Endothelial cell of hepatic sinusoid (primary cell): ENCODE results near the gene TMEM151A.
"Not testable (repeated sequence)": the region's sequence is repeated elsewhere in the genome, so short reads cannot be mapped to it uniquely, and the experiment has no call there.

Source experiments
- in situ Hi-C: cut with HindIII; loops from 2 replicates; pipeline ENCODE4 v1.10.0; 2017; ENCODE audit warnings: low sequenced_read_pairs

Gene TMEM151A

DNA sequence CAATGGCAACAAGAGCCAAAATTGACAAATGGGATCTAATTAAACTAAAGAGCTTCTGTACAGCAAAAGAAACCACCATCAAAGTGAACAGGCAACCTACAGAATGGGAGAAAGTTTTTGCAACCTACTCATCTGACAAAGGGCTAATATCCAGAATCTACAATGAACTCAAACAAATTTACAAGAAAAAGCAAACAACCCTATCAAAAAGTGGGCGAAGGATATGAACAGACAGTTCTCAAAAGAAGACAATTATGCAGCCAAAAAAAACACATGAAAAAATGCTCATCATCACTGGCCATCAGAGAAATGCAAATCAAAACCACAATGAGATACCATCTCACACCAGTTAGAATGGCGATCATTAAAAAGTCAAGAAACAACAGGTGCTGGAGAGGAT is 28.6 kb downstream of the TMEM151A start:
- in situ Hi-C loops: not testable (repeated sequence)

DNA sequence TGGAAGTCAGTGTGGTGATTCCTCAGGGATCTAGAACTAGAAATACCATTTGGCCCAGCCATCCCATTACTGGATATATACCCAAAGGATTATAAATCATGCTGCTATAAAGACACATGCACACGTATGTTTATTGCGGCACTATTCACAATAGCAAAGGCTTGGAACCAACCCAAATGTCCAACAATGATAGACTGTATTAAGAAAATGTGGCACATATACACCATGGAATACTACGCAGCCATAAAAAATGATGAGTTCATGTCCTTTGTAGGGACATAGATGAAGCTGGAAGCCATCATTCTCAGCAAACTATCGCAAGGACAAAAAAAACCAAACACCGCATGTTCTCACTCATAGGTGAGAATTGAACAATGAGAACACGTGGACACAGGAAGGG is 29.1 kb downstream of the TMEM151A start:
- in situ Hi-C loops: not testable (repeated sequence)

DNA sequence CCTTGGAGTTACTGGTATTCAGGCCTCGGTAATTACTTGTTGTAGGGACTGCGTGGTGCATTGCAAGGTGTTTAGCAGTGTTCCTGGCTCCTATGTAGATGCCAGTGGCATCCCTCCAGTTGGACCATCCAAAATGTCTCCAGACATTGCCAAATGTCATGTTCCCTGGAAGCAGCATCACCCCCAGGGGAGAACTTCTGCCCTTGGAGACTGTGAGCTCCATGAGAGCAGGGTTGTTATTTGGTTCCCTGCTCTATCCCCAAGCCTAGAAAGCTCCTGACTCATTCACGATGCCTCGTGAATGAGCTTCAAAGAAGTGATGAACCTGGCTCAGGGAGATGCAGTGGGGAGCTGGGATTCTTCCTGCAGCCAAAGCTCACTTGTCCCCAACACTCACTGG is 29.9 kb downstream of the TMEM151A start:
- in situ Hi-C loops: no loop called here

DNA sequence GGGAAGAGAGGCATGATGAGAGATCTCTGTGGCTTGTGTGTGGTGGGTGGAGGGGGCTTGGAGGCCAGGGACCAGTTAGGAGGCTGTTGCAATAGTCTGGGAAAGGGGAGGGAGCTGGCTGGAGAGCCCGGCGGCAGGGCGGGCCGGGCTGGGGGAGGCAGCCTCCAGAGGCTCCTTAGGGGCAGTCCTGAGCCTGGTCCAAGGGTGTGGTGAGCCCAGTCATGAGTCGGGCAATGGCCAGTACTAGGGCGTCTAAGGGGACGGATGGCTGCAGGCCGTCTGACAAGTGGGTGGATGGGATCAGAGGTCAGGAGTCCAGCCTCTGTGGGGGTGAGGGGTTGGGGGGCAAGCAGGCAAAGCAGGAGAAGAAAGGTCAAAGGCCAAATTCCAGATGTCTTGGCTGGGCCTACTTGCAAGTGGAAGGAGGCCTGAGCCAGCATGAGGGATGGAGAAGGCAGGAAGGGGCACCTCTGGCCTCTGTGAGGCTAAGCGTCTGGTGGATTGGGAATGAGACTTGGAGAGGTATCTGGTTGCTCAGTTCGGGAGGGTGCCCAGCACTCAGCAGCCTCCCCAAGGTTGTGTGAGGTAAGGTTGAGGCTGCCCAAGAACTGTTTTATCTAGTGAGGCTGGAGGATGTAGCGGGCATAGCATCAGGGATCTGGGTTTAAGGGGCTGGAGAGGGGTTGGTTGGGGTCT is 31.2 kb downstream of the TMEM151A start:
- in situ Hi-C loops: no loop called here

DNA sequence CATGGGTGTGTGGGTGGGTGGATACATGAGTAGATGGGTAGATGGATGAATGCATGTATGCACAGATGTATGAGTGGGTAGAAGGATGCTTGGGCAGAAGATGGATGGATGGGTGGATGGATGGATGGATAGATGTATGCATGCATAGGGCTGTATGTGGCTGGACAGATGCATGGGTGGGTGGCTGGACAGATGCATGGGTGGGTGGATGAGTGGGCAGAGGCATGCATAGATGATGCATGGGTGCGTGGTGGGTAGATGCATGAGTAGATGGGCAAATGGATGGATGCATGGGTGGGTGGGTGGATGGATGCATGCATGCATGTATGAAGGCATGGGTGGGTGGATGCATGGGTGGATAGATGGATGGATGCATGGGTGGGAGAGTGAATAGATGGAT is 32.0 kb downstream of the TMEM151A start:
- in situ Hi-C loops: no loop called here

DNA sequence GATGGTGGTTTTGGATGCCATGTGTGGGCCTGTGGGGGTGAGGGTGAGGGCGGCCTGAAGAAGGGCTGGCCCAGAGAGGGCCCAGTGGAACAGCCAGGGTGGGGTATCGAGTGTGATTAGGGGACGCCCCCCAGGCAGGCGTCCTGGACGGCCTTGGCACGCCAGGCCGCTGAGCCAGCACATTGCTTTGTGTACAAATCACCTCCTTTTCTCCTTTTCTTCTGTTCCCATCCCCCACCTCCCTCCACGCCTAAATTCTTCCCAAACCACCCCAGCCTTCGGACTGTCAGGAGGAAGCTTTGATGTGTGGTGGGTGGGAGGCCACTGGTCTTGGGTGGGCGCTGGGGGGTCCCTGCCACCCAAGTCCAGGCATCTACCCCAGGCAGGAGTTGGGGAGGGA is 33.0 kb downstream of the TMEM151A start:
- in situ Hi-C loops: no loop called here

DNA sequence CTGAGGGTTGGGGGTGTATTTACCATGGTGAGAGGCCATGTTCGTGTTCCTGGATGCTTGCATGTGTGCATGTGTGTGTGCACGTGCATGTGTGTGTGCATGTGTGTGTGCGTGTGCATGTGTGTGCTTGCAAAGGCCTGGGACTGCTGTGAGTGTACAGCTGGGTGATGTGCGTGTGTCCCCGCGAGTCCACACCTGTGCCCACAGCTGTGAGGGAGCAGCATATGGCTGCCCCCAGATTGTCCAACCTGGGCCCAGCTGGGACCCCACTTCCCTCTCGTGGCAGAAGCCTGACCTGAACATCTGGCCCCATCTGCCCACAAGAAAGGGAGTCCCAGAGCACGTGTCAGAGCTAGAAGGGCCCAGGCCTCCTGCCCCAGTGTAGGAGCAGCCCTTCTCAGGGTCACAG is 33.6 kb downstream of the TMEM151A start:
- in situ Hi-C loops: no loop called here

DNA sequence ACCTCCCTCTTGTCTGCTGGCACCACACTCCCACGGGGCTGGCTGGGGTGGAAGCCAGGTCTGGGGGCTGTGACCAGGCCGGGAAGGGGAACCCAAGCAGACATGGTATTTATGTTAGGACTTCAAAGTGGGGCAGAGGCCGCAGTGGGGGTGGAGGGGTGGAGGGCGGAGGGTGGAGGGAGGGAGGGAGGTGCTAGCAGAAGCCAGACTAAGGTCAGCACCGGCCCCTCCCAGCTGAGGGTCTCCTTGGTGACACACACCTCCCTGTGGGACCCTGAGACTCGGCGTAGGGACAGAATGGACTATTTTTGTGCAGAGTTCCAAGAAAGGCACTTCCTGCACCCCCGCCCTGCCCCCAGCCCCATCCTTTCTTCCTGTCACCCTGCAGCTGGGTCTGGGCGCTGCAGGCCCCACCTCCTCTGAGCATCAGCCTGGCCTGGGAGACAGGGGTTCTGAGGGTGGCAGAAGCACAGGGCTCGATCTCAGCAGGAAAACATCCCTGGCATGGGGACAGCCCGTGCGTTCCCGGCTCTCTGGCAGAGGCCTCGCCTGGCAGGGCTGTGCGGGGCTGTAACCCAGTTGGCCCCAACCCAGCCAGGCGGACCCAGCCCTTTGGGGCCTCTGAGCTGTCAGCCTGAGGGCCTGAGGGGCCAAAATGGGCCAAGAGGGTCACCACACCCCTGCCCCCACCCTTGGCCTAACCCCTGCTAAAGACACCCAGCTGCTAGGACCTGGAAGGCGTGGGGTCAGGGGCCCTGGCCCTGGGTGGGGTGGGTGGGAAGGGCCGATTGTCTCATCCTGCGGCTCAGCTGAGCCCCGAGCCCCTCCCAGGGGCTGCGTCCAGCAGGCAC is 34.8 kb downstream of the TMEM151A start:
- in situ Hi-C loops: no loop called here

DNA sequence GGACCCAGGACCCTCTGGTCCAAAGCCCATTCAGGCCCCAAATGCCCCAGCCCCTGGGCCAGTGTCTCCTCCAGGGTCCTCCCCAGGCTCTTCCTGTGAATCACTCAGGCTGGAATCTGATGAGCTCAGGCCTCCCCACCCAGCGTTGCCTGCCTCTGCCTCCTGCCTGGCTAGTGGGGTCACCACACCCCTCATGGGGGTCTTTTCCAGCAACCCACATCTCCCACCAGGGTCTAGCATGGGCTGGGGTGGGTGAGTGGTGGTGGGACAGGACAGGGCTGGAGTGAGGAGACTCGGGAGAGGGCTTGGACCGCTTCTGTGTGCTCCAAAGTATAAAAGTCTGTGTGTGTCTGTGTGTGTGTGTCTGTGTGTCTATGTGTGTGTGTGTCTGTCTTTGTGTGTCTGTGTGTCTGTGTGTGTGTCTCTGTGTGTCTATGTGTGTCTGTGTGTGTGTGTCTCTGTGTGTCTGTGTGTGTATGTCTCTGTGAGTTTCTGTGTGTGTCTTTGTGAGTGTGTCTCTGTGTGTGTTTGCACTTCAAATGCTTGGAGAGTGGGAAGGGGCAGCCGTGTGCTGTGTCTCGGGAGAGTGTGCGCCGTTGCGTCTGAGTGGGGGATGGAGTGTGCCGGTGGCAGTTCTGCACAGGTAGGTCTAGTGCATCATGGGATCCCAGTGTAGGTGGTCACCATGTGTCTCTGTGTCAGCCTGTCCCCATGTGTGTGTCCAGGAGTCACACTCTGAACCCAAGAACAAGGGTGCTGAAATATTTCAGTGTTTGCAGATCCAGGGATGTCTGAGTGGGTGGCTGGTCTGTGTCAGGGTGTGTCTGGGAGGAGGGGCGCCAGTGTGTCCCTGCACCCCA is 35.7 kb downstream of the TMEM151A start:
- in situ Hi-C loops: no loop called here

DNA sequence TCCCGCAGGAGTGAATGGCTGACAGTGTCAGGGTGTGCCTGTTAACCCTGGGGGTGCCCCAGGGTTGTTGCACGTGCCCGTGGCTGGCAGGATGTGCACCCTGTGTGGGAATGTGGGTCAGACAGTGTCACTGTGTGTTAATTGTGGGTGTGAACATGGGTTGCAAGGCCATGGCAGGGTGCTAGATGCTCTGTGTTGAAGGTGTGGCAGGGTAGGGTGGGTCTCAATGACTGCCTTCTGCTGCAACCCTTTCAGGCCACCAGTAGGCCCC is 36.3 kb downstream of the TMEM151A start:
- in situ Hi-C loops: no loop called here

DNA sequence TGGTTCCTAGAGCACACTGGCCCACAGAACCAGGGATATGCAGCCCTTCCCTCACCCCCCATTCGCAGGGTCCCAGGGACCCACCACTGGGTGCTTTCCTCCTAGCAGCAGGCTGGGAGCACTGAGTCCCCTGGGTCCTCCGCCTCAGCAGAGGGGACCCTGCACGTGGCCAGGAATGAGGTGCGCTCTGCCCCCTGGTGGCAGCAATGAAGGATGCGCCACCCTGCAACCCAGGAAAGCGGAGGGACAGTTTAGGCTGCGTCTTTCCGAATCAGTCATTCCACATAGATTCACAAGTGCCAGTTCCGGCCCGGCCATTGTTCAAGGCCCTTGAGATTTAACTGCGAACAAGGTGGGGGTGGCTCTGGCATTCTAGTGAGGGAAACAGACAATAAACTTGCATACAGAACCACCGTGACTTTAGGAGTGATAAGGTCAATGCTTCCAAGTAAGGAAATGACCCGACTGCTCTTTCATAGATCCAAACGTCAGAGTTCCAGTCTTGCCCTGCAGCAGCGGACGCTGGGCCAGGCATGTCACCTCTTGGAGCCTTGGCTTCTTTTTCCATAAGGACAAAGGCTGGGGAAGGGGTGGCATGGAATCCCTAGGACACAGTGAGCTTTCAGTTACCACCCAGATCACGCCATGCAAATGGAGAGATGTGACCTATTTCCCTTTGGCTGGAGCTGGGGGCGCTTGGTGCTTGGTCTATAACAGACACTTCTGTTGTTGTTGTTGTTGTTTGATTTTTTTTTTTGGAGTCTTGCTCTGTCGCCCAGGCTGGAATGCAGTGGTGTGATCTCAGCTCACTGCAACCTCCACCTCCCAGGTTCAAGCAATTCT is 36.8 kb downstream of the TMEM151A start:
- in situ Hi-C loops: no loop called here

DNA sequence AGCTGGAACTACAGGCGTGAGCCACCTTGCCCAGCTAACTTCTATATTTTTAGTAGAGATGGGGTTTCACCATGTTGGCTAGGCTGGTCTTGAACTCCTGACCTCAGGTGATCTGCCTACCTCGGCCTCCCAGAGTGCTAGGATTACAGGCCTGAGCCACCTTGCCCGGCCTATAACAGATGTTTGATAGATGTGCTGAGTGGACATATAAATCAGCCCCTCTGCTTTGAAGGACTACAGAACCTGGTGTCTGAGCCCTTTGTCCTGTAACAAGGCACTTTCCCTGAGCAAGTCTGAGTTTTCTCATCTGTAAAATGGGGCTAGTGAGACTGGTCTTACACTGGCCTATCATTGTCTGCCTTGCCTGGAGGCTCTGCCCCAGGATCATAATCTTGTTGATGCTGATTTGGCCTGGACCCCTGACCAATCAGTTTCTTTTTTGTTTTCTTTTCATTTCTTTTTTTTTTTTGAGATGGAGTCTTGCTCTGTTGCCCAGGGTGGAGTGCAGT is 37.5 kb downstream of the TMEM151A start:
- in situ Hi-C loops: no loop called here

DNA sequence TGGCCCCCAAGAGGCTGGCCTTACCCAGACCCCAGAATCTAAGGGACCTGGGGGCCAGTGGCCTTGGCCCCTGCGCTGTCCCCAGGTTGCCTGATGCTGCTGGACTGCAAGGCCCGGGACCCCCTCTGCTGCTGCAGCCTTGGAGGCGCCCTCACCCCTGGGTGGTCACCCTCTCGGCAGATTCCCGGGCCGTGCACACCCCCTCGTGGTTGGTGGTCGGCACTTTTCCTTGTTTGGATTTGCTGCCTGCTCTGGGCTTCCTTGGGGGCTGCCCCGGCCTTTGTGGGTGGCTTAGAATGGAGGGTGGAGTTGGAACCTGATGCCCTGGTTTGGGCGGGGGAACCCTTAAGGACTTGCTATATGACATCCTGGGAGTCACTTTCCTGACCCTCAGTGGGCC is 39.2 kb downstream of the TMEM151A start:
- in situ Hi-C loops: loop anchor here (5.0 kb wide), 2 partner anchors 49 to 101 kb away; no protein-coding TSS in a partner anchor

DNA sequence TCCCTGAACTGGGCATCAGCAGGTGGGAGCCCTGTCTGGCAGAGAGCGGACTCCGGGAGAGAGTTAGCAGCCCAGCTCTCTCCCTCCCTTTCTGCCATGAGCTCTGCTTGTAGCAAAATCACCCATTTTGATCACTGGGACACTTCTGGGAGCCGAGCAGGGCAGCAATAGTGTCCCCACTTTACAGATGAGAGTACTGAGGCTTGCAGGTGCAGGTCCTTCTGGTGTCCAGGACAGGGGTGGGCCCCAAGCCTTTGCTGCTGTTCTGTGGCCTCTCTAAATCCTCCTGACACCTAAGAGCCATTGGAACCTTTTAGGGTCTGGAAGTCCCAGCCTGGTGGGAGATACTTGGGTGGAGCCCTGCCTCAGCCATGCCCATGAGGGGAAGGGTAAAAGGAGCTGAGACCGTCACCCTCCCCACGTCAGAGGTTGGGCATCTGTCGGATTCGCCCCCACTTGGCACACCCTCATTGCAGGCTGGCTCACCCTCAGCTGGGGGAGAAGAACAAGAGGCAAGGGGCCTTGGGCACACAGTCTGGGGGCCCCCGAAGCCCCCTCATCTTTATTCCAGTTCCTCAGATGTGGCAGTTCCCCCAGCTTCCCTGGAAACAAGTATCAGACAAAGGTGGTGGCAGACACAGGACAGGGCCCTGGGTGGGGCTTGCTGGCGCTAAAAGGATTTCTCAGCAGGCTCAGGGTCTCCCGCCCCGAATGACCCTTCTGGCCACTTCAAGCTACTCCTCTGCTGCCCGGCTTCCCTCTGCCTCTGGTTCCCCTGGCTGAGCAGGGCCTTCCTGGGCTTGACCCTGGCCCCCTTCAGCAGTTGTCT is 40.1 kb downstream of the TMEM151A start:
- in situ Hi-C loops: loop anchor here (5.0 kb wide), 2 partner anchors 49 to 101 kb away; no protein-coding TSS in a partner anchor

DNA sequence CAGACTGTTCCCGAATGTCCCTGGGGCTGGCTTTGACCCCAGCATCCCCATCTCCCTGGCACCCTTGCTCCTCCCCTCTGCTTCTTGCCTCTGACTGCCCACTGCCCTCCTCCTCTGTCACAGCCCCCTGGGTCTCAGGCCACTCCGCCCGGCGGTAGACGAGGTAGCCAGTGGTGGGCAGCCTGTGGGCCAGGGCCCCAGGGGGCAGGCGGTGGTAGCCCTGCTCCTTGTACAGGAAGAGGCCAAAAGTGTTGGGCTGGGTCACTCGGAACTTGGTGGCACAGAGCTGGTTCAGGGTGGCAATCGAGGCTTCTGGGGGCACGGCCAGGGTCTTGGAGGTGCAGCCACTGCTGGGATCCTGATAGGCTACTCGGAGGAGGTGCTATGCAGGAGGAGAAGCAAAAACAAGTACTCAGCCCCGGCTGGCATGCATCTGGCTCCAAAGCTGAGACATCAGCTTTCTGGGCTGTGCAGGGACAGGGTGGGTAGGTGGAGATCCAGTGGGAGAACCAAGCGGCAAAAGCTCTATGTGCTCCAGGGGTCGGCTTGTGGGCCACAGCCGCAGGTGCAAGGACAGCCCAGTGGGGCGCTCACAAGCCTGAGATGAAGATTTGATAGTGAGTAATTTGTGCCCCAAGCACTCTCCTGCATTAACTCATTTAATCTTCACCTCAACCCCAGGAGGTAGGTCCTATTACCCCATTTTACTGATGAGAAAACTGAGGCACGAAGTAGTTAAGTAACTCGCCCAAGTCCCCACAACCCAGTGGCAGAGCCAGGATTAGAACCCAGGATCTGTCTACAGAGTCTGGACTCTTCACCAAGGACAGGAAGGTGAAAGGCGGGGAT is 40.9 kb downstream of the TMEM151A start:
- in situ Hi-C loops: loop anchor here (5.0 kb wide), 2 partner anchors 50 to 100 kb away; no protein-coding TSS in a partner anchor

DNA sequence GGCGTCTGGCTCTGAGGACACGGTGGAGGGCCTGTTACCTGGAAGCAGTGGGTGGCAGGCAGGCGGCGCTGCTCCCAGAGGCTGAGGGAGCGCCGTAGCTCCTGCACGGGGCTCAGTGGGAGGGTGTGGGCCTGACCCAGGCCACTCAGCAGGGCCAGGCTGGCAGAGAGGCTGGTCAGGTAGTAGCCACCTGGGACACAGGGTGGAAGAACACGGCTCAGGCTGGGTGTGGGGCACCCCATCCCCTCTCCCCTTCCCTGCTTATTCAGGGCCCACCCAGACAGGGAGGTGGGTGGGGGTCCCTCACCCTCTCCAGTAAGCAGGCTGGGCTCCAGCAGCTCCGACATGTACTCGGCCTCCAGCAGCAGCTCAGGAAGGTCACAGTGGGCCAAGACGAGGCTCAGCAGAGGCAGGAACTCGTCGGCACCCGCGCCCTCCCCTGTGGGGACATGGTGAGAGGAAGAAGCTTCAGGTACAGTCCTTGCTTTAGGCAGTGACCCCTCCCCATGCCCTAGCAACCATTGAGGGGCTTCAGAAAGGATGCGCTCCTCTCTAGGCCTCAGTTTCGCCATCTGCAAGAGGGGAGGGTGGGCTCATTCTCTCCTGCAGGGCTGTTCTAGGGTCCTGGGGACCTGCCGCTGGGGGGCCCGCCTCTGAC is 41.7 kb downstream of the TMEM151A start:
- in situ Hi-C loops: loop anchor here (5.0 kb wide), 2 partner anchors 51 to 99 kb away; no protein-coding TSS in a partner anchor

DNA sequence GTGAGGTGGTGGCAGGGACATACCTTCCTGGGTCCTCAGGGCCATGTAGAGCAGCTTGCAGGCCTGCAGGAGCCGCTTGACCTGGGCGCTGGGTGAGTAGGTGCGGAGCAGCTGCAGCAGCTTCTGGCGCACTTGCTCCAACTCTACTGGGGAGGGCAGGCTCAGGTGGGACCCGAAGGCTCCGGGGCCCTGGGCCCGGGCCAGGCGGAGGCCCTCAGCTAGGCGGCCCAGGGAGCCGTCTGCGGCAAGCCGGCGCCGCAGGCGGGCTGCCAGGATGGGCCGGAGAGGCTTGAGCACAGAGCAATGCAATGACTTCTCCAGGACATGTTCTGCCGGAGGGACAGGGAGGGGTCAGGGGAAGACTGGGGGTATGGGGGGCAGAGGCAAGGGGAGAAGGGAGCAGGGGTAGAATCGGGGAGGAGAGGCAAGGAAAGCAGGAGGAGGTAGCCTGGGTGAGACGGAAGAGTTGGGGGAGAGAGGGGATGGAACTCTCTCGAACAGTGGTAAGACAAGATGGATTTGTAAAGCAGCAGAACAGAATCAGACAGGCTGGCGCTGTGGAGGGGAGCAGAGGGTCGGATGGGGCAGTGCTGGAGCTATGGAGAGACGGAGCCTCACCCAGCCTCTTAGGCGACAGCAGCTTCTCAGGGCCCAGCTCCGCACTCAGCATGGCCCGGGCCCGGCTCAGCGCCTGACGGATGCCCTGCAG is 42.4 kb downstream of the TMEM151A start:
- in situ Hi-C loops: loop anchor here (5.0 kb wide), 2 partner anchors 52 to 98 kb away; no protein-coding TSS in a partner anchor
